ENCODE measurements around the gene RAB27A. TPM values are rescaled to one million over a fixed set of nuclear protein-coding genes. Genes with fewer than 3 reads are reported as not detected.

The RAB27A gene
- total and polyA plus RNA-seq, 2 donors from 2014 or later, result 10.1 to 45.8 TPM

- H3K4me1 ChIP-seq (ENCODE audit: control insufficient read depth in 2 of 3, insufficient read depth in 2 of 3, low read depth in 1 of 3, low read length in 3 of 3), result no peaks in the 10 kb centered on the region
- no peak for TF ChIP-seq CTCF (IDR thresholded peaks at IDR 0.05; ENCODE audit: borderline replicate concordance, extremely low read depth, insufficient read depth)
Observed at GRCh38 chr15:55297315-55297714, 7.7 kb upstream of the RAB27A start.

GRCh38 chr15:55290528-55291057, 980 bp upstream of the RAB27A start:
- Histone ChIP-seq H3K27me3 (ENCODE audit: control insufficient read depth, insufficient read depth, low read length) (no peaks in the 10 kb centered on the region), H3K9ac (ENCODE audit: low read length in 3 of 3) (peak overlapping the region in 2 of 3 donors; percentile 47 to 86), H3K4me1 (ENCODE audit: control insufficient read depth in 2 of 3, insufficient read depth in 2 of 3, low read depth in 1 of 3, low read length in 3 of 3) (peaks cover 0 to 6% (median 0%) of the 10 kb centered on the region in 3 donors), H3K36me3 (ENCODE audit: control insufficient read depth in 2 of 3, insufficient read depth in 3 of 3, low read length in 3 of 3) (peaks cover 0 to 2% (median 0%) of the 10 kb centered on the region in 3 donors), H3K4me3 (ENCODE audit: low read length in 3 of 3) (peak overlapping the region; percentile 82 to 90 (median 86)), H3K27ac (ENCODE audit: low read depth in 2 of 2, low read length in 2 of 2) (peak overlapping the region; percentile 90 to 91), H3K9me3 (ENCODE audit: control insufficient read depth in 2 of 3, insufficient read depth in 1 of 3, low read length in 3 of 3) (no peaks in the 10 kb centered on the region)
- TF ChIP-seq CTCF (IDR thresholded peaks at IDR 0.05; ENCODE audit: borderline replicate concordance, extremely low read depth, insufficient read depth), result peak; percentile 81
- intact Hi-C loops (cut with DNase I), result no loop called here
- peak; percentile 91 to 95 (median 94) for DNase-seq
- FAIRE-seq, result no peak

More at GRCh38 chr15:55297315-55297714, 7.7 kb upstream of the RAB27A start:
- no peak overlapping the region for H3K9ac ChIP-seq (ENCODE audit: low read length in 3 of 3)
- H3K27me3 ChIP-seq (ENCODE audit: control insufficient read depth, insufficient read depth, low read length), result no peaks in the 10 kb centered on the region
- no peak overlapping the region for H3K27ac ChIP-seq (ENCODE audit: low read depth in 2 of 2, low read length in 2 of 2)
- no peaks in the 10 kb centered on the region for H3K9me3 ChIP-seq (ENCODE audit: control insufficient read depth in 2 of 3, insufficient read depth in 1 of 3, low read length in 3 of 3)
- DNase-seq (no peak), FAIRE-seq (no peak)
- no peaks in the 10 kb centered on the region for H3K36me3 ChIP-seq (ENCODE audit: control insufficient read depth in 2 of 3, insufficient read depth in 3 of 3, low read length in 3 of 3)
- intact Hi-C loops (cut with DNase I), result no loop called here
- H3K4me3 ChIP-seq (ENCODE audit: low read length in 3 of 3), result no peak overlapping the region

- H3K27me3 ChIP-seq (ENCODE audit: control insufficient read depth, insufficient read depth, low read length), result no peaks in the 10 kb centered on the region
- H3K9me3 ChIP-seq (ENCODE audit: control insufficient read depth in 2 of 3, insufficient read depth in 1 of 3, low read length in 3 of 3), result no peaks in the 10 kb centered on the region
- H3K4me3 ChIP-seq (ENCODE audit: low read length in 3 of 3), result peak overlapping the region; percentile 53 to 90 (median 77)
- H3K4me1 ChIP-seq (ENCODE audit: control insufficient read depth in 2 of 3, insufficient read depth in 2 of 3, low read depth in 1 of 3, low read length in 3 of 3), result peaks cover 0 to 6% (median 0%) of the 10 kb centered on the region in 3 donors
- peaks cover 0 to 2% (median 0%) of the 10 kb centered on the region in 3 donors for H3K36me3 ChIP-seq (ENCODE audit: control insufficient read depth in 2 of 3, insufficient read depth in 3 of 3, low read length in 3 of 3)
- no peak for TF ChIP-seq CTCF (IDR thresholded peaks at IDR 0.05; ENCODE audit: borderline replicate concordance, extremely low read depth, insufficient read depth)
- H3K9ac ChIP-seq (ENCODE audit: low read length in 3 of 3), result peak overlapping the region; percentile 39 to 86 (median 50)
- peak overlapping the region; percentile 5 to 91 for H3K27ac ChIP-seq (ENCODE audit: low read depth in 2 of 2, low read length in 2 of 2)
- no peak for FAIRE-seq
- intact Hi-C loops (cut with DNase I), result no loop called here
- DNase-seq, result peak in 4 of 5 donors; percentile 34 to 77 (median 56)
Observed at GRCh38 chr15:55289011-55289745, 435 bp downstream of the RAB27A start.
